Ishikawa (cell line): ENCODE data around the gene HOXC6.

Source experiments
- CEBPB ChIP-seq: IDR thresholded peaks from 2 replicates; pipeline ENCODE4 v1.6.1; 2012
- CREB1 ChIP-seq: IDR thresholded peaks from 2 replicates; pipeline ENCODE4 v1.6.1; 2012; ENCODE audit warnings: low read depth
- EGR1 ChIP-seq: IDR thresholded peaks from 2 replicates; pipeline ENCODE4 v1.6.1; 2012
- EP300 ChIP-seq: IDR thresholded peaks from 2 replicates; pipeline ENCODE4 v1.6.1; 2012; ENCODE audit warnings: borderline replicate concordance
- FOXM1 ChIP-seq: IDR thresholded peaks from 2 replicates; pipeline ENCODE4 v1.6.1; 2012; ENCODE audit warnings: low read depth, borderline replicate concordance
- MAX ChIP-seq: IDR thresholded peaks from 2 replicates; pipeline ENCODE4 v1.6.1; 2012
- NFIC ChIP-seq: IDR thresholded peaks from 2 replicates; pipeline ENCODE4 v1.6.1; 2012
- RAD21 ChIP-seq: IDR thresholded peaks from 2 replicates; pipeline ENCODE4 v1.6.1; 2012; ENCODE audit warnings: low read depth
- REST ChIP-seq: IDR thresholded peaks from 2 replicates; pipeline ENCODE4 v1.6.1; 2012; ENCODE audit warnings: low read depth, mild to moderate bottlenecking
- TAF1 ChIP-seq: IDR thresholded peaks from 2 replicates; pipeline ENCODE4 v1.6.1; 2012; ENCODE audit warnings: low read depth, mild to moderate bottlenecking
- TCF12 ChIP-seq: IDR thresholded peaks from 2 replicates; pipeline ENCODE4 v1.6.1; 2012; ENCODE audit warnings: low read depth
- TEAD4 ChIP-seq: IDR thresholded peaks from 2 replicates; pipeline ENCODE4 v1.6.1; 2012
- USF1 ChIP-seq: IDR thresholded peaks from 2 replicates; pipeline ENCODE4 v1.6.1; 2012
- YY1 ChIP-seq: IDR thresholded peaks from 2 replicates; pipeline ENCODE4 v1.6.1; 2012; ENCODE audit warnings: low read depth
- ZBTB7A ChIP-seq: IDR thresholded peaks from 2 replicates; pipeline ENCODE4 v1.6.1; 2012; ENCODE audit warnings: low read depth

The HOXC6 gene

GRCh38 chr12:54029529-54030441 is 1.5 kb downstream of the HOXC6 start:
- TF ChIP-seq TAF1: no peak
- TF ChIP-seq REST: no peak
- TF ChIP-seq EGR1: no peak
- no peak for TF ChIP-seq CEBPB
- TF ChIP-seq NFIC: no peak
- no peak for TF ChIP-seq TEAD4
- no peak for TF ChIP-seq YY1
- no peak for TF ChIP-seq ZBTB7A
- no peak for TF ChIP-seq TCF12
- TF ChIP-seq USF1: no peak
- TF ChIP-seq RAD21: no peak
- TF ChIP-seq EP300: no peak

GRCh38 chr12:54030442-54030801 is 2.2 kb downstream of the HOXC6 start:
- TF ChIP-seq YY1 (no peak), TCF12 (no peak), EP300 (no peak), CEBPB (no peak), FOXM1 (no peak), EGR1 (no peak)

GRCh38 chr12:54030889-54031471 is 2.7 kb downstream of the HOXC6 start:
- TF ChIP-seq TCF12 (no peak), CREB1 (no peak), MAX (no peak), ZBTB7A (no peak), TEAD4 (no peak), CEBPB (no peak), EGR1 (no peak), USF1 (no peak)

GRCh38 chr12:54031480-54031879 is 3.2 kb downstream of the HOXC6 start:
- TF ChIP-seq ZBTB7A: no peak
- no peak for TF ChIP-seq REST

GRCh38 chr12:54032086-54032619 is 3.9 kb downstream of the HOXC6 start:
- TF ChIP-seq ZBTB7A: no peak
- 0 out of 2 replicates have a peak, but pooled peaks have one; percentile 1 for TF ChIP-seq EGR1

GRCh38 chr12:54032627-54033100 is 4.4 kb downstream of the HOXC6 start, which contains the start of gene HOXC5:
HOXC5 (plus strand) TSS chr12:54033050; CDS start chr12:54033123, 73 bp downstream.
- TF ChIP-seq EP300 (no peak), USF1 (peak; percentile 80), YY1 (0 out of 2 replicates have a peak, but pooled peaks have one; percentile 8), RAD21 (peak; percentile 90), EGR1 (0 out of 2 replicates have a peak, but pooled peaks have one; percentile 2), MAX (peak; percentile 25; the same call in 1 of the 2 replicates)
